ENCODE results near the gene CIRBP. TPM values are rescaled to one million over a fixed set of nuclear protein-coding genes. Genes with fewer than 3 reads are reported as not detected.

CIRBP gene
- total and polyA plus RNA-seq, 2 of the 13 experiments (the other 11 are each of a cell fraction or from before 2014, with no cell fraction given), result 133 to 140 TPM

DNA sequence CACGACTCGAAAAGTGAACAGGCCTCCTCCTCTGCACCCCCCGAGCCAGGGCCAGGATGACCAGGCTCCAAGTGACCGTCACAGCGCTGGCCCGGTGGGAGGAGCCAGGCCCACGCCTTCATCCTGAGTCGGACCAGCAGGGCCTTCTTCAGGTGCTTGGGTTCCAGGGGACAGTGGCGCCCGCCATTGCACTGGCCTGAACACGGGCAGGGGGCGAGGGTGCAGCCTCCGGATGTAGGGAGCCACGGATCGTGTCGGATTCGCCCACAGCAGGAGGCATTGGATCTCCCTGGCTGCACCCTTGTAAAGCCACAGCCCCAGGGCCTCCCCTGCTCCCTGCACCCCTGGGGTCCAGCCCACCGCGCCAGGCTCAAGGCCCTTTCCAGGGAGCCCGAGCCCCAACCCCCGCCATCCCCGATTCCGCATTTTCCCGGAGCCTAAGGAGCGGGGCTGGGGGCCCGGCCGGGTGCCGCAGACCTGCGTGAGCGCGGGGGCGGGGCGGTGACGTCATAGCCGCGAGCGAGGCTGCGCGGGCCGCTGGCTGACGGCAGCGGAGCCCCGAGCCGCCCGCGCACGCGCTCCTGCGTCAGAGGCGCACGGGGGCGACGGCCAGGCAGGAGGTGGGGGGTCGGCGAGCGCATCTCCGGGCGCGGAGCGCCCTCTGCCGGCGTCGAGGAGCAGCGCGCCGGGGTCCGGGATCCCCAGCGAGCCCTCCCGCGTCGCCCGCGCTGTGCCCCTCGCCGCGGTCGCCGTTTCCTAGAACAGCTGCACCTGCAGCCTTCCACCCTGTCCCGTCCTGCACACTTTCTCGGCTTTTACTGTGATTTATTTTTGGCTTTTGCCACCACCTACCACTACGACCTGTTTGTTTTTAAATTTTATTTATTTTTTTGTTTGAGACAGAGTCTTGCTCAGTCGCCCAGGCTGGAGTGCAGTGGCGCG, 29.1 kb upstream of the CIRBP start (continued):
- TF ChIP-seq, protein P1, sequence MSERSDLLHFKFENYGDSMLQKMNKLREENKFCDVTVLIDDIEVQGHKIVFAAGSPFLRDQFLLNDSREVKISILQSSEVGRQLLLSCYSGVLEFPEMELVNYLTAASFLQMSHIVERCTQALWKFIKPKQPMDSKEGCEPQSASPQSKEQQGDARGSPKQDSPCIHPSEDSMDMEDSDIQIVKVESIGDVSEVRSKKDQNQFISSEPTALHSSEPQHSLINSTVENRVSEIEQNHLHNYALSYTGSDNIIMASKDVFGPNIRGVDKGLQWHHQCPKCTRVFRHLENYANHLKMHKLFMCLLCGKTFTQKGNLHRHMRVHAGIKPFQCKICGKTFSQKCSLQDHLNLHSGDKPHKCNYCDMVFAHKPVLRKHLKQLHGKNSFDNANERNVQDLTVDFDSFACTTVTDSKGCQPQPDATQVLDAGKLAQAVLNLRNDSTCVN (CRISPR knock-in tag; IDR thresholded peaks at IDR 0.05; ENCODE audit: borderline replicate concordance), result no peak
- no peak for TF ChIP-seq ZNF746 (CRISPR knock-in tag; IDR thresholded peaks at IDR 0.05)
- TF ChIP-seq, protein P2, sequence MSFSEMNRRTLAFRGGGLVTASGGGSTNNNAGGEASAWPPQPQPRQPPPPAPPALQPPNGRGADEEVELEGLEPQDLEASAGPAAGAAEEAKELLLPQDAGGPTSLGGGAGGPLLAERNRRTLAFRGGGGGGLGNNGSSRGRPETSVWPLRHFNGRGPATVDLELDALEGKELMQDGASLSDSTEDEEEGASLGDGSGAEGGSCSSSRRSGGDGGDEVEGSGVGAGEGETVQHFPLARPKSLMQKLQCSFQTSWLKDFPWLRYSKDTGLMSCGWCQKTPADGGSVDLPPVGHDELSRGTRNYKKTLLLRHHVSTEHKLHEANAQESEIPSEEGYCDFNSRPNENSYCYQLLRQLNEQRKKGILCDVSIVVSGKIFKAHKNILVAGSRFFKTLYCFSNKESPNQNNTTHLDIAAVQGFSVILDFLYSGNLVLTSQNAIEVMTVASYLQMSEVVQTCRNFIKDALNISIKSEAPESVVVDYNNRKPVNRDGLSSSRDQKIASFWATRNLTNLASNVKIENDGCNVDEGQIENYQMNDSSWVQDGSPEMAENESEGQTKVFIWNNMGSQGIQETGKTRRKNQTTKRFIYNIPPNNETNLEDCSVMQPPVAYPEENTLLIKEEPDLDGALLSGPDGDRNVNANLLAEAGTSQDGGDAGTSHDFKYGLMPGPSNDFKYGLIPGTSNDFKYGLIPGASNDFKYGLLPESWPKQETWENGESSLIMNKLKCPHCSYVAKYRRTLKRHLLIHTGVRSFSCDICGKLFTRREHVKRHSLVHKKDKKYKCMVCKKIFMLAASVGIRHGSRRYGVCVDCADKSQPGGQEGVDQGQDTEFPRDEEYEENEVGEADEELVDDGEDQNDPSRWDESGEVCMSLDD (CRISPR knock-in tag; IDR thresholded peaks at IDR 0.05; ENCODE audit: borderline replicate concordance), result no peak
- peak; percentile 22; the same call in 1 of the 2 replicates for TF ChIP-seq SMC3 (IDR thresholded peaks at IDR 0.05; ENCODE audit: low read length)
- TF ChIP-seq RAD21 (CRISPR knock-in tag; IDR thresholded peaks at IDR 0.05), result peak; percentile 99
- TF ChIP-seq, protein P3, sequence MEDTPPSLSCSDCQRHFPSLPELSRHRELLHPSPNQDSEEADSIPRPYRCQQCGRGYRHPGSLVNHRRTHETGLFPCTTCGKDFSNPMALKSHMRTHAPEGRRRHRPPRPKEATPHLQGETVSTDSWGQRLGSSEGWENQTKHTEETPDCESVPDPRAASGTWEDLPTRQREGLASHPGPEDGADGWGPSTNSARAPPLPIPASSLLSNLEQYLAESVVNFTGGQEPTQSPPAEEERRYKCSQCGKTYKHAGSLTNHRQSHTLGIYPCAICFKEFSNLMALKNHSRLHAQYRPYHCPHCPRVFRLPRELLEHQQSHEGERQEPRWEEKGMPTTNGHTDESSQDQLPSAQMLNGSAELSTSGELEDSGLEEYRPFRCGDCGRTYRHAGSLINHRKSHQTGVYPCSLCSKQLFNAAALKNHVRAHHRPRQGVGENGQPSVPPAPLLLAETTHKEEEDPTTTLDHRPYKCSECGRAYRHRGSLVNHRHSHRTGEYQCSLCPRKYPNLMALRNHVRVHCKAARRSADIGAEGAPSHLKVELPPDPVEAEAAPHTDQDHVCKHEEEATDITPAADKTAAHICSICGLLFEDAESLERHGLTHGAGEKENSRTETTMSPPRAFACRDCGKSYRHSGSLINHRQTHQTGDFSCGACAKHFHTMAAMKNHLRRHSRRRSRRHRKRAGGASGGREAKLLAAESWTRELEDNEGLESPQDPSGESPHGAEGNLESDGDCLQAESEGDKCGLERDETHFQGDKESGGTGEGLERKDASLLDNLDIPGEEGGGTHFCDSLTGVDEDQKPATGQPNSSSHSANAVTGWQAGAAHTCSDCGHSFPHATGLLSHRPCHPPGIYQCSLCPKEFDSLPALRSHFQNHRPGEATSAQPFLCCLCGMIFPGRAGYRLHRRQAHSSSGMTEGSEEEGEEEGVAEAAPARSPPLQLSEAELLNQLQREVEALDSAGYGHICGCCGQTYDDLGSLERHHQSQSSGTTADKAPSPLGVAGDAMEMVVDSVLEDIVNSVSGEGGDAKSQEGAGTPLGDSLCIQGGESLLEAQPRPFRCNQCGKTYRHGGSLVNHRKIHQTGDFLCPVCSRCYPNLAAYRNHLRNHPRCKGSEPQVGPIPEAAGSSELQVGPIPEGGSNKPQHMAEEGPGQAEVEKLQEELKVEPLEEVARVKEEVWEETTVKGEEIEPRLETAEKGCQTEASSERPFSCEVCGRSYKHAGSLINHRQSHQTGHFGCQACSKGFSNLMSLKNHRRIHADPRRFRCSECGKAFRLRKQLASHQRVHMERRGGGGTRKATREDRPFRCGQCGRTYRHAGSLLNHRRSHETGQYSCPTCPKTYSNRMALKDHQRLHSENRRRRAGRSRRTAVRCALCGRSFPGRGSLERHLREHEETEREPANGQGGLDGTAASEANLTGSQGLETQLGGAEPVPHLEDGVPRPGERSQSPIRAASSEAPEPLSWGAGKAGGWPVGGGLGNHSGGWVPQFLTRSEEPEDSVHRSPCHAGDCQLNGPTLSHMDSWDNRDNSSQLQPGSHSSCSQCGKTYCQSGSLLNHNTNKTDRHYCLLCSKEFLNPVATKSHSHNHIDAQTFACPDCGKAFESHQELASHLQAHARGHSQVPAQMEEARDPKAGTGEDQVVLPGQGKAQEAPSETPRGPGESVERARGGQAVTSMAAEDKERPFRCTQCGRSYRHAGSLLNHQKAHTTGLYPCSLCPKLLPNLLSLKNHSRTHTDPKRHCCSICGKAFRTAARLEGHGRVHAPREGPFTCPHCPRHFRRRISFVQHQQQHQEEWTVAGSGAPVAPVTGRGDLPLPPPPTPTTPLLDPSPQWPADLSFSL (CRISPR knock-in tag; IDR thresholded peaks at IDR 0.05), result no peak
- TF ChIP-seq, protein P4, sequence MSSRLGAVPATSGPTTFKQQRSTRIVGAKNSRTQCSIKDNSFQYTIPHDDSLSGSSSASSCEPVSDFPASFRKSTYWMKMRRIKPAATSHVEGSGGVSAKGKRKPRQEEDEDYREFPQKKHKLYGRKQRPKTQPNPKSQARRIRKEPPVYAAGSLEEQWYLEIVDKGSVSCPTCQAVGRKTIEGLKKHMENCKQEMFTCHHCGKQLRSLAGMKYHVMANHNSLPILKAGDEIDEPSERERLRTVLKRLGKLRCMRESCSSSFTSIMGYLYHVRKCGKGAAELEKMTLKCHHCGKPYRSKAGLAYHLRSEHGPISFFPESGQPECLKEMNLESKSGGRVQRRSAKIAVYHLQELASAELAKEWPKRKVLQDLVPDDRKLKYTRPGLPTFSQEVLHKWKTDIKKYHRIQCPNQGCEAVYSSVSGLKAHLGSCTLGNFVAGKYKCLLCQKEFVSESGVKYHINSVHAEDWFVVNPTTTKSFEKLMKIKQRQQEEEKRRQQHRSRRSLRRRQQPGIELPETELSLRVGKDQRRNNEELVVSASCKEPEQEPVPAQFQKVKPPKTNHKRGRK (CRISPR knock-in tag; IDR thresholded peaks at IDR 0.05), result no peak
- peak; percentile 11; the same call in 1 of the 2 replicates for TF ChIP-seq KDM2A (CRISPR knock-in tag; IDR thresholded peaks at IDR 0.05; ENCODE audit: borderline replicate concordance, low read depth)
- no peak for TF ChIP-seq EZH2 (conservative IDR thresholded peaks at IDR 0.05; ENCODE audit: low read depth, low read length)
- TF ChIP-seq, protein P5, sequence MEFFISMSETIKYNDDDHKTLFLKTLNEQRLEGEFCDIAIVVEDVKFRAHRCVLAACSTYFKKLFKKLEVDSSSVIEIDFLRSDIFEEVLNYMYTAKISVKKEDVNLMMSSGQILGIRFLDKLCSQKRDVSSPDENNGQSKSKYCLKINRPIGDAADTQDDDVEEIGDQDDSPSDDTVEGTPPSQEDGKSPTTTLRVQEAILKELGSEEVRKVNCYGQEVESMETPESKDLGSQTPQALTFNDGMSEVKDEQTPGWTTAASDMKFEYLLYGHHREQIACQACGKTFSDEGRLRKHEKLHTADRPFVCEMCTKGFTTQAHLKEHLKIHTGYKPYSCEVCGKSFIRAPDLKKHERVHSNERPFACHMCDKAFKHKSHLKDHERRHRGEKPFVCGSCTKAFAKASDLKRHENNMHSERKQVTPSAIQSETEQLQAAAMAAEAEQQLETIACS (CRISPR knock-in tag; IDR thresholded peaks at IDR 0.05), result no peak; the same call in 1 of the 2 replicates
- TF ChIP-seq, protein P6, sequence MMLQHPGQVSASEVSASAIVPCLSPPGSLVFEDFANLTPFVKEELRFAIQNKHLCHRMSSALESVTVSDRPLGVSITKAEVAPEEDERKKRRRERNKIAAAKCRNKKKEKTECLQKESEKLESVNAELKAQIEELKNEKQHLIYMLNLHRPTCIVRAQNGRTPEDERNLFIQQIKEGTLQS (CRISPR knock-in tag; IDR thresholded peaks at IDR 0.05), result no peak
- no peak for TF ChIP-seq ZNF747 (CRISPR knock-in tag; IDR thresholded peaks at IDR 0.05; ENCODE audit: borderline replicate concordance)
- TF ChIP-seq GPN1 (CRISPR knock-in tag; IDR thresholded peaks at IDR 0.05; ENCODE audit: borderline replicate concordance), result no peak

Data from HepG2 (cell line).